ENCODE measurements around the gene RABGAP1.
A peak's percentile ranks its signal among the peaks of the same experiment; 100 is the strongest.

RABGAP1 gene

DNA sequence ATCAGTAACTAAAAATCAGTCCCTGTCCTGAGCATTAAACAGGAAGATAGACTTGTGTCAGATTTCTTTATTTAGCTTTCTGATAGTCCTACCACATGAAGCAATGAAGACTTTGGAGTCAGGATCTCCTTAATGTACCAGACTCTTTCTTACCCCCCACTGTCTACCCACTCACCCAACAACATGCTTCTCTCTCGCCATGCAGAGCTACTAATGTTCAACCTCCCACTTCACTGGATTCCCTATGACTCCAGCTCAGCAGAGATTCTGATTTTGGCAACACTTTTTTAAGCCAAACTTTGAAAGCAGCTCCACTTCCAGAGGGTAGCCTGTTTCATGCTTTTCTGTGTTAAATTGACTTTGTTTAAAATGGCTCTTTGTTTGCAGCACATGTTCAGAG lies 143.4 kb downstream of the RABGAP1 start:
- H3K4me3 ChIP-seq (ENCODE audit: low read length), result no peak overlapping the region
- H3K4me1 ChIP-seq (ENCODE audit: low read length), result peaks cover 20% of the 10 kb centered on the region
- H3K9ac ChIP-seq (ENCODE audit: low read length), result no peak overlapping the region
- H3F3A ChIP-seq (ENCODE audit: insufficient read depth, low read length), result peaks cover 11% of the 10 kb centered on the region
- H3K27ac ChIP-seq (ENCODE audit: low read length), result no peak overlapping the region
- H2AFZ ChIP-seq (ENCODE audit: low read length), result no peak overlapping the region
- no peaks in the 10 kb centered on the region for H3K27me3 ChIP-seq (replicated peaks; ENCODE audit: insufficient read depth, low read length)
- no peaks in the 10 kb centered on the region for H3K9me3 ChIP-seq (replicated peaks; ENCODE audit: insufficient read depth, low read length)
- H3K4me2 ChIP-seq (ENCODE audit: low read depth, low read length), result no peak overlapping the region
- no peaks in the 10 kb centered on the region for H4K20me1 ChIP-seq (ENCODE audit: insufficient read depth, low read length)
- H3K36me3 ChIP-seq (replicated peaks; ENCODE audit: insufficient read depth, low read length), result no peaks in the 10 kb centered on the region
- DNase-seq, result no peak
- H3K9me2 ChIP-seq (replicated peaks; ENCODE audit: insufficient read depth, low read length), result no peaks in the 10 kb centered on the region
- TF ChIP-seq EZH2phosphoT487 (IDR thresholded peaks at IDR 0.05; ENCODE audit: low read length) (no peak), EZH2 (optimal IDR thresholded peaks at IDR 0.05; ENCODE audit: low read depth, low read length) (no peak)
- TF ChIP-seq, protein P1, sequence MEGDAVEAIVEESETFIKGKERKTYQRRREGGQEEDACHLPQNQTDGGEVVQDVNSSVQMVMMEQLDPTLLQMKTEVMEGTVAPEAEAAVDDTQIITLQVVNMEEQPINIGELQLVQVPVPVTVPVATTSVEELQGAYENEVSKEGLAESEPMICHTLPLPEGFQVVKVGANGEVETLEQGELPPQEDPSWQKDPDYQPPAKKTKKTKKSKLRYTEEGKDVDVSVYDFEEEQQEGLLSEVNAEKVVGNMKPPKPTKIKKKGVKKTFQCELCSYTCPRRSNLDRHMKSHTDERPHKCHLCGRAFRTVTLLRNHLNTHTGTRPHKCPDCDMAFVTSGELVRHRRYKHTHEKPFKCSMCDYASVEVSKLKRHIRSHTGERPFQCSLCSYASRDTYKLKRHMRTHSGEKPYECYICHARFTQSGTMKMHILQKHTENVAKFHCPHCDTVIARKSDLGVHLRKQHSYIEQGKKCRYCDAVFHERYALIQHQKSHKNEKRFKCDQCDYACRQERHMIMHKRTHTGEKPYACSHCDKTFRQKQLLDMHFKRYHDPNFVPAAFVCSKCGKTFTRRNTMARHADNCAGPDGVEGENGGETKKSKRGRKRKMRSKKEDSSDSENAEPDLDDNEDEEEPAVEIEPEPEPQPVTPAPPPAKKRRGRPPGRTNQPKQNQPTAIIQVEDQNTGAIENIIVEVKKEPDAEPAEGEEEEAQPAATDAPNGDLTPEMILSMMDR (IDR thresholded peaks at IDR 0.05; ENCODE audit: low read length), result no peak
- H3K79me2 ChIP-seq (ENCODE audit: low read length), result no peaks in the 10 kb centered on the region

DNA sequence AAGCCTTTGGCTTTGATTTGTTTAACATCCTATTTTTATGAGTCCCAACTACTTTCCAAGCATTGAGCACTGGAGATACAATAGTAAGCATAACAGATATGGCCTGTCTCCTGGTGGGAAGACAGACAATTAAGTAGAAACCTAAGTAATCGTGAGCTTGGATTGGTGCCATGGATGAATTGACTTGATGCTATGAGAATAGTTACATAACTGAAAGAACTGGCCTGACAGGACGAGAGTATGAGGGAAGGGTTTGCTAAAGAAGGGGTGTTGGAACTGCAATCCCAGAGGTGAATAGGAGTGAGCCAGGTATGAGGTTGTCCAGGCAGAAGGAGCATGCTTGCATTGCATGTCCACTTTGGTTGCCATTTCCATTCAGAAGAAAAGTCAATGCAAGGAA lies 145.1 kb downstream of the RABGAP1 start:
- Histone ChIP-seq H3F3A (ENCODE audit: insufficient read depth, low read length) (peaks cover 11% of the 10 kb centered on the region), H2AFZ (ENCODE audit: low read length) (no peak overlapping the region), H3K9me2 (replicated peaks; ENCODE audit: insufficient read depth, low read length) (no peaks in the 10 kb centered on the region), H3K79me2 (ENCODE audit: low read length) (no peaks in the 10 kb centered on the region), H3K4me3 (ENCODE audit: low read length) (no peak overlapping the region), H3K4me1 (ENCODE audit: low read length) (peaks cover 20% of the 10 kb centered on the region), H3K27me3 (replicated peaks; ENCODE audit: insufficient read depth, low read length) (no peaks in the 10 kb centered on the region), H3K9ac (ENCODE audit: low read length) (no peak overlapping the region), H3K4me2 (ENCODE audit: low read depth, low read length) (no peak overlapping the region), H4K20me1 (ENCODE audit: insufficient read depth, low read length) (no peaks in the 10 kb centered on the region), H3K36me3 (replicated peaks; ENCODE audit: insufficient read depth, low read length) (no peaks in the 10 kb centered on the region), H3K9me3 (replicated peaks; ENCODE audit: insufficient read depth, low read length) (no peaks in the 10 kb centered on the region), H3K27ac (ENCODE audit: low read length) (no peak overlapping the region)
- no peak for DNase-seq
- TF ChIP-seq EZH2phosphoT487 (IDR thresholded peaks at IDR 0.05; ENCODE audit: low read length) (no peak), EZH2 (optimal IDR thresholded peaks at IDR 0.05; ENCODE audit: low read depth, low read length) (no peak)
- TF ChIP-seq, protein P1 (IDR thresholded peaks at IDR 0.05; ENCODE audit: low read length), result no peak

DNA sequence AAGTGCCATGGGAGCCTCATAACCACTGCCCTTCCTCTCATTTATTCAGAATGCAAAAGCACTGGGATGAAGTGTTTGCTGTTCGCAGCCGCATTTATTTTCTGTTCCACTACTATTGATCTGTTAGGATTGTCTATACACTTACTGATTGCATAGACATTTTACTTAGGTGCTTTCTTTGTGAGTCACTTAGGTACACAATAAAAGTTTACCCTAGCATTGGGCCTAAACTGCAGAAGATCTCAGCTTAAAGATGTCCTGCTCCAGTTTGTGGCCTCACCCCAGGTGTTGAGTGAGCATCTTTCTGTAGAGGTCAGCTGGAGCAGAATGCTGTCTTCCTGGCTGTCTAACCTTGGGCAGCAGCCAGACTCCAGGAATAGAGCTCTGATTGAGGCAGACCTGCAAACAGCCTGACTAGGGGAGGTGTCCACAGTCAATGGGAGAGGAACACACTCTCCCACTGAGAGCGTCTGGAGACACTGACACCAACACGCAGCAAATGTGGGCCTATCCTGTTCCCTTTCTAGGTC lies 146.6 kb downstream of the RABGAP1 start:
- TF ChIP-seq, protein P1 (IDR thresholded peaks at IDR 0.05; ENCODE audit: low read length), result no peak
- TF ChIP-seq EZH2phosphoT487 (IDR thresholded peaks at IDR 0.05; ENCODE audit: low read length), result no peak
- no peak for TF ChIP-seq EZH2 (optimal IDR thresholded peaks at IDR 0.05; ENCODE audit: low read depth, low read length)
- peak overlapping the region; percentile 46; the same call in 1 of the 2 replicates for H3K27ac ChIP-seq (ENCODE audit: low read length)
- H3F3A ChIP-seq (ENCODE audit: insufficient read depth, low read length), result peaks cover 11% of the 10 kb centered on the region
- no peaks in the 10 kb centered on the region for H4K20me1 ChIP-seq (ENCODE audit: insufficient read depth, low read length)
- H3K4me2 ChIP-seq (ENCODE audit: low read depth, low read length), result peak overlapping the region; percentile 36
- no peaks in the 10 kb centered on the region for H3K9me3 ChIP-seq (replicated peaks; ENCODE audit: insufficient read depth, low read length)
- H3K4me3 ChIP-seq (ENCODE audit: low read length), result no peak overlapping the region
- H2AFZ ChIP-seq (ENCODE audit: low read length), result no peak overlapping the region
- H3K36me3 ChIP-seq (replicated peaks; ENCODE audit: insufficient read depth, low read length), result no peaks in the 10 kb centered on the region
- peaks cover 20% of the 10 kb centered on the region for H3K4me1 ChIP-seq (ENCODE audit: low read length)
- H3K27me3 ChIP-seq (replicated peaks; ENCODE audit: insufficient read depth, low read length), result no peaks in the 10 kb centered on the region
- H3K79me2 ChIP-seq (ENCODE audit: low read length), result no peaks in the 10 kb centered on the region
- no peaks in the 10 kb centered on the region for H3K9me2 ChIP-seq (replicated peaks; ENCODE audit: insufficient read depth, low read length)
- peak overlapping the region; percentile 0; the same call in 1 of the 2 replicates for H3K9ac ChIP-seq (ENCODE audit: low read length)
- peak; percentile 10 for DNase-seq
